IMR-90 (cell line): ENCODE results near the gene C15orf39.
"Not testable (repeated sequence)": the region's sequence is repeated elsewhere in the genome, so short reads cannot be mapped to it uniquely, and the experiment has no call there.

Experiments used
- CTCF ChIP-seq: conservative IDR thresholded peaks from 2 replicates; pipeline ENCODE4 v1.5.1; 2012; ENCODE audit warnings: mild to moderate bottlenecking, low read depth, low read length, improper control_type of control experiment
- POLR2A ChIP-seq: IDR thresholded peaks from 2 replicates; pipeline ENCODE4 v1.6.1; 2012; ENCODE audit warnings: mild to moderate bottlenecking, low read depth, low read length

- not testable (repeated sequence) for TF ChIP-seq CTCF, POLR2A
Measured at GRCh38 chr15:75251343-75251742, 49.7 kb downstream of the C15orf39 start.
